Thyroid gland (tissue), 4 donors: Measurements from ENCODE around the gene SLC12A4.

Experiments used
- CTCF ChIP-seq, 6 experiments: fragments of 200-600 bp in 3 of 6; fragments of 450-650 bp in 3 of 6; sonication (generic) in 3 of 6; IDR thresholded peaks; one replicate each; pipeline ENCODE4 v1.5.1; 2016 to 2019; ENCODE audit warnings: antibody characterized with exemption in 6 of 6, mild to moderate bottlenecking in 2 of 6, inconsistent platforms in 1 of 6, moderate library complexity in 1 of 6
- POLR2A ChIP-seq, 2 donors: fragments of 450-650 bp; IDR thresholded peaks; one replicate each; pipeline ENCODE4 v1.6.1; 2017; ENCODE audit warnings: antibody characterized with exemption in 2 of 2, mild to moderate bottlenecking in 2 of 2, moderate library complexity in 1 of 2

GRCh38 chr16:67927131-67927941, 41.1 kb downstream of the SLC12A4 start:
- TF ChIP-seq CTCF (IDR thresholded peaks at IDR 0.05) (no peak), POLR2A (IDR thresholded peaks at IDR 0.05) (no peak)
